Liver (tissue), 9 donors: ENCODE data around the gene RAD51B. TPM values are rescaled to one million over a fixed set of nuclear protein-coding genes. Genes with fewer than 3 reads are reported as not detected.
A peak's percentile ranks its signal among the peaks of the same experiment; 100 is the strongest.

Experiments used
- DNase-seq: peaks from one replicate; pipeline ENCODE4 v3.0.0-alpha.2; 2017; ENCODE audit warnings: low spot score
- H3K27ac ChIP-seq, 2 donors: one replicate each; pipeline ENCODE4 v1.7.0; 2013; ENCODE audit warnings: inconsistent platforms in 2 of 2, low read length in 2 of 2, control low read depth in 1 of 2, low read depth in 1 of 2, mild to moderate bottlenecking in 1 of 2
- H3K27me3 ChIP-seq, 4 donors: one replicate each; pipeline versions ENCODE4 v1.6.1 to v1.7.0; 2013; ENCODE audit warnings: low read length in 3 of 4, inconsistent platforms in 1 of 4, mild to moderate bottlenecking in 1 of 4, moderate library complexity in 1 of 4; ENCODE audit not compliant: control insufficient read depth in 4 of 4, insufficient read depth in 4 of 4
- H3K36me3 ChIP-seq, 4 donors: one replicate each; pipeline versions ENCODE4 v1.6.1 to v1.7.0; 2013; ENCODE audit warnings: low read length in 3 of 4, mild to moderate bottlenecking in 3 of 4, low read depth in 1 of 4, moderate library complexity in 1 of 4; ENCODE audit not compliant: control insufficient read depth in 4 of 4, insufficient read depth in 3 of 4
- H3K4me1 ChIP-seq, 4 donors: one replicate each; pipeline versions ENCODE4 v1.6.1 to v1.7.0; 2013; ENCODE audit warnings: low read length in 3 of 4, mild to moderate bottlenecking in 3 of 4, moderate library complexity in 1 of 4; ENCODE audit not compliant: control insufficient read depth in 4 of 4, insufficient read depth in 4 of 4
- H3K4me3 ChIP-seq, 3 donors: one replicate each; pipeline versions ENCODE4 v1.6.1 to v1.7.0; 2013; ENCODE audit warnings: low read length in 3 of 3, control low read depth in 1 of 3, low read depth in 1 of 3, mild to moderate bottlenecking in 1 of 3
- H3K9ac ChIP-seq, 2 donors: one replicate each; pipeline ENCODE4 v1.7.0; 2013; ENCODE audit warnings: low read length in 2 of 2, mild to moderate bottlenecking in 2 of 2, moderate library complexity in 2 of 2, control low read depth in 1 of 2, low read depth in 1 of 2
- H3K9me3 ChIP-seq, 4 donors: one replicate each; pipeline versions ENCODE4 v1.6.1 to v1.7.0; 2013; ENCODE audit warnings: low read length in 3 of 4; ENCODE audit not compliant: control insufficient read depth in 4 of 4
- CTCF ChIP-seq: fragments of 150-350 bp; IDR thresholded peaks from 2 replicates; pipeline ENCODE4 v1.5.1; 2017; ENCODE audit warnings: improper control_type of control experiment, low read depth, low read length; ENCODE audit not compliant: missing input control
- EGR1 ChIP-seq, 2 donors: IDR thresholded peaks; 2 replicates each; pipeline ENCODE4 v1.6.1; 2016 to 2018; ENCODE audit warnings: antibody characterized with exemption in 2 of 2, low read depth in 2 of 2
- FOXA1 ChIP-seq: IDR thresholded peaks from 2 replicates; pipeline ENCODE4 v1.6.1; 2016; ENCODE audit warnings: antibody characterized with exemption
- FOXA2 ChIP-seq: IDR thresholded peaks from 2 replicates; pipeline ENCODE4 v1.6.1; 2016; ENCODE audit warnings: antibody characterized with exemption
- GABPA ChIP-seq, 2 donors: IDR thresholded peaks in 1 of 2; conservative IDR thresholded peaks in 1 of 2; 2 replicates each; pipeline ENCODE4 v1.6.1; 2016; ENCODE audit warnings: antibody characterized with exemption in 2 of 2, mild to moderate bottlenecking in 1 of 2, moderate library complexity in 1 of 2
- HNF4A ChIP-seq, 2 donors: conservative IDR thresholded peaks; 2 replicates each; pipeline ENCODE4 v1.6.1; 2016; ENCODE audit warnings: antibody characterized with exemption in 2 of 2, mild to moderate bottlenecking in 2 of 2
- HNF4G ChIP-seq: IDR thresholded peaks from 2 replicates; pipeline ENCODE4 v1.6.1; 2016; ENCODE audit warnings: antibody characterized with exemption
- NR2F2 ChIP-seq: IDR thresholded peaks from 2 replicates; pipeline ENCODE4 v1.6.1; 2016; ENCODE audit warnings: antibody characterized with exemption
- RAD21 ChIP-seq, 2 donors: IDR thresholded peaks; 2 replicates each; pipeline ENCODE4 v1.6.1; 2016; ENCODE audit warnings: antibody characterized with exemption in 2 of 2, mild to moderate bottlenecking in 2 of 2
- RXRA ChIP-seq, 2 donors: IDR thresholded peaks; 2 replicates each; pipeline ENCODE4 v1.6.1; 2017 to 2018; ENCODE audit warnings: antibody characterized with exemption in 2 of 2, mild to moderate bottlenecking in 1 of 2
- SP1 ChIP-seq: IDR thresholded peaks from 2 replicates; pipeline ENCODE4 v1.6.1; 2018; ENCODE audit warnings: antibody characterized with exemption, mild to moderate bottlenecking
- TAF1 ChIP-seq: conservative IDR thresholded peaks from 2 replicates; pipeline ENCODE4 v1.6.1; 2016; ENCODE audit warnings: antibody characterized with exemption, mild to moderate bottlenecking
- YY1 ChIP-seq: IDR thresholded peaks from 2 replicates; pipeline ENCODE4 v1.6.1; 2016; ENCODE audit warnings: antibody characterized with exemption, mild to moderate bottlenecking
- WGBS: extraction: QIAGEN DNeasy Blood & Tissue Kit; methylation state at CpG from one replicate; pipeline ENCODE4 v1.1.7; 2013; 5-methylcytosine and 5-hydroxymethylcytosine counted together
- polyA plus RNA-seq, 2 donors: library from polyadenylated mRNA; stranded (reverse) in 1 of 2; unstranded in 1 of 2; fragments of 200-250 nt in 1 of 2; fragments of >200 nt in 1 of 2; fragmentation: Nextera tagmentation in 1 of 2; extraction: Ambion mirVana in 1 of 2; gene quantifications; one replicate each; pipeline versions ENCODE4 v1.2.1 to v1.2.3, GENCODE V29; 2013 to 2015
- total RNA-seq, 2 donors: library from RNA; depleted of rRNA; stranded (reverse); fragments of >200 nt; gene quantifications; one replicate each; pipeline ENCODE4 v1.2.3, GENCODE V29; 2014
- TF ChIP-seq, protein P1 (sequence below): IDR thresholded peaks from 2 replicates; pipeline ENCODE4 v1.6.1; 2016; ENCODE audit warnings: antibody characterized with exemption
- TF ChIP-seq, protein P2 (sequence below): IDR thresholded peaks from 2 replicates; pipeline ENCODE4 v1.6.1; 2016; ENCODE audit warnings: antibody characterized with exemption
- donor health status: healthy.
- donor health status: healthy.
- donor health status: healthy.
- donor health status: healthy.
- donor health status: healthy.

RAD51B gene
- total and polyA plus RNA-seq, 4 donors, result 0.81 to 12.9 (median 2.4) TPM

GRCh38 chr14:68245146-68246073 is 425.8 kb downstream of the RAD51B start:
- Histone ChIP-seq H3K9ac (no peak overlapping the region), H3K4me3 (no peak overlapping the region), H3K27ac (peak overlapping the region; percentile 82 to 94), H3K27me3 (no peaks in the 10 kb centered on the region), H3K4me1 (peaks cover 7 to 46% (median 34%) of the 10 kb centered on the region in 4 donors), H3K9me3 (no peaks in the 10 kb centered on the region), H3K36me3 (no peaks in the 10 kb centered on the region)
- WGBS, result 78% methylated on average over 7 of the region's 7 CpGs
- no peak for DNase-seq
- no peak for TF ChIP-seq NR2F2
- TF ChIP-seq, protein P1, sequence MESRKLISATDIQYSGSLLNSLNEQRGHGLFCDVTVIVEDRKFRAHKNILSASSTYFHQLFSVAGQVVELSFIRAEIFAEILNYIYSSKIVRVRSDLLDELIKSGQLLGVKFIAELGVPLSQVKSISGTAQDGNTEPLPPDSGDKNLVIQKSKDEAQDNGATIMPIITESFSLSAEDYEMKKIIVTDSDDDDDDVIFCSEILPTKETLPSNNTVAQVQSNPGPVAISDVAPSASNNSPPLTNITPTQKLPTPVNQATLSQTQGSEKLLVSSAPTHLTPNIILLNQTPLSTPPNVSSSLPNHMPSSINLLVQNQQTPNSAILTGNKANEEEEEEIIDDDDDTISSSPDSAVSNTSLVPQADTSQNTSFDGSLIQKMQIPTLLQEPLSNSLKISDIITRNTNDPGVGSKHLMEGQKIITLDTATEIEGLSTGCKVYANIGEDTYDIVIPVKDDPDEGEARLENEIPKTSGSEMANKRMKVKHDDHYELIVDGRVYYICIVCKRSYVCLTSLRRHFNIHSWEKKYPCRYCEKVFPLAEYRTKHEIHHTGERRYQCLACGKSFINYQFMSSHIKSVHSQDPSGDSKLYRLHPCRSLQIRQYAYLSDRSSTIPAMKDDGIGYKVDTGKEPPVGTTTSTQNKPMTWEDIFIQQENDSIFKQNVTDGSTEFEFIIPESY, result no peak
- TF ChIP-seq RAD21 (IDR thresholded peaks at IDR 0.05), result no peak
- no peak for TF ChIP-seq YY1
- TF ChIP-seq TAF1, result no peak

- peak overlapping the region; percentile 22 to 39 for H3K9ac ChIP-seq
- H3K27ac ChIP-seq, result peak overlapping the region; percentile 82 to 94
- no peak for DNase-seq
- H3K4me1 ChIP-seq, result peaks cover 7 to 42% (median 37%) of the 10 kb centered on the region in 4 donors
- no peaks in the 10 kb centered on the region for H3K9me3 ChIP-seq
- no peak overlapping the region for H3K4me3 ChIP-seq
- H3K27me3 ChIP-seq, result no peaks in the 10 kb centered on the region
- peak in 1 of 2 donors; percentile 22 for TF ChIP-seq RXRA (IDR thresholded peaks at IDR 0.05)
- TF ChIP-seq HNF4A (conservative IDR thresholded peaks at IDR 0.05), result peak; percentile 20 to 27
- peak; percentile 14 to 34 for TF ChIP-seq RAD21 (IDR thresholded peaks at IDR 0.05)
- no peak for TF ChIP-seq SP1
- no peak for TF ChIP-seq FOXA2
- WGBS, result 46% methylated on average over 3 of the region's 3 CpGs
- no peaks in the 10 kb centered on the region for H3K36me3 ChIP-seq
Observed at GRCh38 chr14:68246074-68246785, 426.7 kb downstream of the RAD51B start.

DNA sequence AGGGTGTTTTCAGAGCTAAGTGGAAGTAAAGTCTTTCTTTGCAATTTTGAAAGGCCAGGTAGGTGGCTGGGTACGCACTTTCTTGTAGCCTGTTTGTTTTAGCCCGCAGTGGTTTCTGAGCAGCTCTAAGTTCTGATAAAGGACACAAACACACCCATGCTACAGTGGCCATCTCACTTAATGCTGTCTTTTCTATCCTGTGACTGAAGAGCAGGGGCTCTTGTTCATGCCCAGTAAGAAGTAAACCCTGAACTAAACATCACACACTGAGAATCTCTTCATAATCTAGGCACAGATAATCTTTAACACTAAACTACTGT is 427.2 kb downstream of the RAD51B start:
- peaks cover 7 to 42% (median 37%) of the 10 kb centered on the region in 4 donors for H3K4me1 ChIP-seq
- no peaks in the 10 kb centered on the region for H3K27me3 ChIP-seq
- H3K9me3 ChIP-seq, result no peaks in the 10 kb centered on the region
- H3K4me3 ChIP-seq, result no peak overlapping the region
- no peak for DNase-seq
- peak overlapping the region; percentile 22 to 39 for H3K9ac ChIP-seq
- no peak for TF ChIP-seq NR2F2
- peak in 1 of 2 donors; percentile 2 for TF ChIP-seq RAD21 (IDR thresholded peaks at IDR 0.05)
- H3K27ac ChIP-seq, result peak overlapping the region; percentile 82 to 94
- H3K36me3 ChIP-seq, result no peaks in the 10 kb centered on the region
- WGBS, result 23% methylated on average over 2 of the region's 2 CpGs

DNA sequence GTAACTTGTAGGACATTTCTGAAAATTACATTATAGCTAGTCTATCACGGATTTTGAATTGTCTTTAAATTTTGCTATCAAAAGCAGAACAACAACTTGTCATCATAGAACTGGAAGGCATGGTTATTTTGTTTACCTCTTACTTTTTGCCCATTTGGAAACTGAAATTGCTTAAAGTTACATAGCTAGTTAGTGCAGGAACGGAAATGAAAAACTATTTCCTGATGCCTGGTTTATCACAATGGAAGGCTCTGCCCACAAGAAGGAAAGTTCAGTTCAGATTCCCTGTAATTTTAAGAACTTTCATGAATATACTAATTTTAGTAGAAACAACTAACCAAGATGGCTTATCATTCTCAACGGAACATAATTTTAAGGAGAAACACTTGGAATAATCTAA is 427.7 kb downstream of the RAD51B start:
- Histone ChIP-seq H3K9ac (no peak overlapping the region), H3K4me3 (no peak overlapping the region), H3K27me3 (no peaks in the 10 kb centered on the region), H3K27ac (peak overlapping the region; percentile 82 to 94), H3K36me3 (no peaks in the 10 kb centered on the region), H3K4me1 (peaks cover 7 to 42% (median 37%) of the 10 kb centered on the region in 4 donors), H3K9me3 (no peaks in the 10 kb centered on the region)
- DNase-seq, result no peak
- WGBS, result 49% methylated on average over 3 of the region's 3 CpGs
- TF ChIP-seq FOXA2, result no peak
- TF ChIP-seq CTCF, result no peak
- no peak for TF ChIP-seq HNF4G
- TF ChIP-seq SP1, result no peak
- no peak for TF ChIP-seq RXRA (IDR thresholded peaks at IDR 0.05)
- TF ChIP-seq TAF1, result no peak
- TF ChIP-seq, protein P2, sequence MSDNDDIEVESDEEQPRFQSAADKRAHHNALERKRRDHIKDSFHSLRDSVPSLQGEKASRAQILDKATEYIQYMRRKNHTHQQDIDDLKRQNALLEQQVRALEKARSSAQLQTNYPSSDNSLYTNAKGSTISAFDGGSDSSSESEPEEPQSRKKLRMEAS, result no peak
- TF ChIP-seq, protein P1, result no peak
- no peak for TF ChIP-seq EGR1 (IDR thresholded peaks at IDR 0.05; ENCODE audit: low read depth in 2 of 2)
- no peak for TF ChIP-seq RAD21 (IDR thresholded peaks at IDR 0.05)
- TF ChIP-seq GABPA (IDR thresholded peaks at IDR 0.05 in 1 of 2, conservative IDR thresholded peaks at IDR 0.05 in 1 of 2), result no peak
- TF ChIP-seq NR2F2, result no peak
- no peak for TF ChIP-seq FOXA1
